ENCODE results near the gene CNR2.
"Not testable (repeated sequence)": the region's sequence is repeated elsewhere in the genome, so short reads cannot be mapped to it uniquely, and the experiment has no call there.

The CNR2 gene

DNA sequence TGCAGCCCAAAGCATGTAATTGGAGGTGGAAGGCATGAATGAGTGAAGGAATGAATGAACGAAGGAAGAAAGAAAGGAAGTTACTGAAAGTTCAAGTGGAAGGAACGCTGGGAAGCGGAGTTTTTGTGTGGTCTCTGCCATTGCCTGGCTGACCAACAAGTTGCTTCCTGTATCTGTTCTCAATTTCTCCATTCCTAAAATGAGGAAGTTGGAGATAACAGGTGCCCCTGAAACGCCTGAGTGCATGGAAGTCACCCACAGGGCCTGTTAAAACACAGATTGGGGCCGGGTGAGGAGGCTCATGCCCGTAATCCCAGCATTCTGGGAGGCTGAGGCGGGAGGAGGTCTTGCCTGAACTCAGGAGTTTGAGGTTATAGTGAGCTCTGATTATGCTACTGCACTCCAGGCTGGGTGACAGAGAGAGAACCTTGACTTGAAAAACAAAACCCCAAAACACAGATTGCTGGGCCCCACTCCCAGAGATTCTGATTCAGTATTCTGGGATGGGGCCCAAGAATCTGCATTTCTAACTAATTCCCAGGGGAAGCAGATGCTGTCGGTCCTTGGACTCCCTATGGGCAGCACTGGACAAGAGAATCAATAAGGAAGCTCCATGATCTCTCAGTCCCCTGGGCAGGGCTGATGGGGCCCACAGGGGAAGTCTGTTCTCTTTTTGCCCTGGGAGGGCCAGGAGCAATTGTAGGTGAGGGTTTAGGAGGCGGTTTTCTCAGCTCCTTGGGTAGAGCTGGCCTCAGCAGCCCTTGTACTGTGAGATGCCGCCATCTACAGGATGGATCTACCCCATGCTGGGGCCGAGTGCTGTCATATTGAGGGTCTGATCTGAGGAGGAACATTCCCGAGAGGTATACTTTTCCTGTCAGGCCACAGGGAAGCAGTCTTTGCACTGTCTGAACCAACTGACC is 3.3 kb upstream of the CNR2 start:
- DNase-seq (ENCODE audit: low read depth), result peak; percentile 67

DNA sequence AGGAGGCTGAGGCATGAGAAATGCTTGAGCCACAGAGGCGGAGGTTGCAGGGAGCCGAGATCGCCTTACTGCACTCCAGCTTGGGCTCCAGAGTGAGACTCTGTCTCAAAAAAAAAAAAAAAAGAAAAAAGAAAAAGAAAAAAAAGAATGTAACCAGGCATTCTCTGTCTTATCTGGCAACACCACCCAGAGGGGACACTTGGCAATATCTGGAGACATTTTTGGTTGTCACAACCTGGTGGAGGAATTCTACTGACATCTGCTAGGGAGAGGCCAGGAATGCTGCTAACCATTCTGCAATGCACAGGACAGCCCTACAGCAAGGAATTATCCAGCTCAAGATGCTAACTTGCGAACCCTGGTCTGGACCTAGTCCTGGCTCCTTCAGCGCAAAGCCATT is 2.3 kb upstream of the CNR2 start:
- no peak for DNase-seq (ENCODE audit: low read depth)

GRCh38 chr1:23914921-23915320 is 1.8 kb upstream of the CNR2 start:
- DNase-seq (ENCODE audit: low read depth), result no peak

DNA sequence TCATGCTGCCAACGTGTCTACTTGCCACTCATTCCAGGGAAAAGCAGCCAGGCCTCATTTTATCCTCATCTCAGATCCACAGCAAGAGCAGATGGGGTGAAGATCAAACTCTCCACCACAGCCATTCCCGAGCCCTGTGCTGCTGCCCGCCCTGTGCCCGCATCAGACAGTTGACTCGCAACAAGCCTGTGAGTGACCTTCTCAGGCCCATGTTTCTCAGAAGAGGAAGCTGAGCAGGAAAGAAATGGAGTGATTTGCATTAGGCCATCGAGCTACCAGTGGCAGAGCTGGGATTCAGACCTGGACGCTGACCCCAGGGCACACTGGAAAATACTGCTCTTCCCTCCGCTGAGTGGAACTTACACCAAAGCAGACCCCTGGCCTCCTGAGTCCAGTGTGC is 1.2 kb downstream of the CNR2 start:
- DNase-seq (ENCODE audit: low read depth), result no peak

DNA sequence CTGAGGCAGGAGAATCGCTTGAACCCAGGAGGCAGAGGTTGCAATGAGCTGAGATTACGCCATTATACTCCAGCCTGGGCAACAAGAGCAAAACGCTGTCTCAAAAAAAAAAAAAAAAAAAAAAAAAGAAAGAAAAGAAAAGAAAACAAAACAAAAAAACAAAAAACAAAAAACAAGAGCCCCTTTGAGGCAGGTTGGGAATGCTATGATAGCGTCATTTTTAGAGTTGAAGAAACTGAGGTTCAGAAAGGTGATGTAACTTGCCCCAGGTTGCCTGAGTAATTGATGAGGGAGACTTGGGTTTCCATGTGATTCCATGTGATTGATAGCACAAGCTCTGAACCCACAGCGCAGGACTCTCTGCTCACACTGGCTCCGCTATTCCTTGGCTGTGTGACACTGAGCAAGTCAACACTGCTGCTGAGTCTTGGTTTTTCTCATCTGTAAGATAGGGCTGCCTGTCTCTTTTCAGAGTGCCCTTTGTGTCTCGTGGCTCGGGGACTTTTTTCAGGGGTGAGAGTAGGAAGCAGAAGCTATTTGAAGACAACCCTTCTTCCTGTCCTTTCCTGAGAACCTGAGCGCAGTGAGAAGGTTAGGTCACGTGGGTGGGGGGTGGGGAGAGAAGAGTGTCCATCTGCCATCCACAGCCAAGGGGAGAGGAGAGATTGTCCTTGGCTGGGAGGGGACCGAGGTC is 2.5 kb downstream of the CNR2 start:
- DNase-seq (ENCODE audit: low read depth), result no peak

DNA sequence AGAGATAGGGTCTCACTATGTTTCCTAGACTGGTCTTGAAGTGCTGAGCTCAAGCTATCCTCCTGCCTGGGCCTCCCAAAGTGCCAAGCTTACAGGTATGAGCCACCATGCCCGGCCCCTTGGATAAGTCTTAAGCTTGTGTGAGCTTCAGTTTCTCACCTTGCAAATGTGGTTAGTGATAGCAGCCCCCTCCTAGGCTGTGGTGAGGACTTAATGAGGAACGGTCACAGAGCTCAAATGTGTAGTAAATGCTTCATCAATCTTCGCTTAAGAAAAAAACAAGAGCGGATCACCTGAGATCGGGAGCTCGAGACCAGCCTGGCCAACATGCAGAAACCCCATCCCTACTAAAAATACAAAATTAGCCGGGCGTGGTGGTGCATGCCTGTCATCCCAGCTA is 3.0 kb downstream of the CNR2 start:
- DNase-seq (ENCODE audit: low read depth), result no peak

- no peak for DNase-seq (ENCODE audit: low read depth)
These were observed 3.8 kb downstream of the CNR2 start for GRCh38 chr1:23909412-23909811.

DNA sequence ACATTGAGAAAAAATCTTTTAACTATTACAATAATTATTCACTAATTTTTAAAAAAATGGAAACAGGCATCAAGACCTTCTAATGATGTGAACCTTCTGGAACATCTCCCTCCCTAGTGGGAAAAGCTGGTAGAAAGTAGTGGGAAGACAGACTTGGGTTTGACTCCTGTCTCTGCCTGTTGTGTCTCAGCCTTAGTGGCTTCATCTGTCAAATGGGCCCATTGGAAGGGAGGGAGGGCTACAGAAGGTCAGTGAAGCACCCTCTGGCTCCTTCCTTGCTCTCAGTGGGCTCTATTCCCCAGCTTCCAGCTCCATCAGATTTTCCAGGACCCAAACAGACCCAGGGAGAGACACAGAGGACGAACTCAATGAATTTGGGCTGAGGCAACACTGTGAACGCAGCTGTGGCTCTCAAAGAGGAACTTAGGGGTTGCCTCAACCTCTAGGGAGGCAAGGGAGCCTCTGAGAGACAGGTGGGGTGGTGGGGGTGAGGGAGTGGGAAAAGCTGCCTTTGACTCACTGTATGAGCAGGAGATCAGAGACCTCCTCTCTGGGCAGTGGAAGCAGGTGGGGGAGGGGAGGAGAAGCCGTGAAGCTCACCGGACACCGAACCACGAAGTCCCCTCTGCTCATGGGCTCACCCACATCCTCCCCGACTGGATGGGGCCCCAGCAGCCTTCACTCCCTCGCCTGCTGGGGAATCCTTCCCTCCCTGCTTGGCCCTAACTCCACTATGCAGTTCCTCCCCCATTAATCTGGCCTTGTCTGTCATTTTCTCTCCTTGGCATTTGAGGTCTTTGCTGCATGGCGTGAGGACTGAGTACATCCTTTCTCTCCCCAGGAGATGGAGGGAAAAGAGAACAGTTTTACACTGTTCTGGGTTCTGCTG is 4.5 kb downstream of the CNR2 start:
- no peak for DNase-seq (ENCODE audit: low read depth)

DNA sequence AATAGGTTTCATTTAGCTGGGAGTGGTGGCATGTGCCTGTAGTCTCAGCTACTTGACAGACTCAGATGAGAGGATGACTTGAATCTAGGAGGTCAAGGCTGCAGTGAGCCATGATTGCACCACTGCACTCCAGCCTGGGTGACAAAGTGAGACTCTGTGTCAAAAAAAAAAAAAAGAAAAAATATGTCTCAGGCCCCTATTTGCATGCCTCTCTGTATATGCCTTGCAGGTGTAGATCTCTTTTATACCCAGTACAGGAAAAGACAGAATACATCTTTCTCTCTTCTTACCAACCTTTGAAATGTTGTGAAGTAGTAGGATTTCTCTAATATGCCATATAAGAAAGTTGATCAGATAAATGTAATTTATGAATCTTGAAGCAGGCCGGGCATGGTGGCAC is 6.4 kb downstream of the CNR2 start:
- DNase-seq (ENCODE audit: low read depth), result no peak

DNA sequence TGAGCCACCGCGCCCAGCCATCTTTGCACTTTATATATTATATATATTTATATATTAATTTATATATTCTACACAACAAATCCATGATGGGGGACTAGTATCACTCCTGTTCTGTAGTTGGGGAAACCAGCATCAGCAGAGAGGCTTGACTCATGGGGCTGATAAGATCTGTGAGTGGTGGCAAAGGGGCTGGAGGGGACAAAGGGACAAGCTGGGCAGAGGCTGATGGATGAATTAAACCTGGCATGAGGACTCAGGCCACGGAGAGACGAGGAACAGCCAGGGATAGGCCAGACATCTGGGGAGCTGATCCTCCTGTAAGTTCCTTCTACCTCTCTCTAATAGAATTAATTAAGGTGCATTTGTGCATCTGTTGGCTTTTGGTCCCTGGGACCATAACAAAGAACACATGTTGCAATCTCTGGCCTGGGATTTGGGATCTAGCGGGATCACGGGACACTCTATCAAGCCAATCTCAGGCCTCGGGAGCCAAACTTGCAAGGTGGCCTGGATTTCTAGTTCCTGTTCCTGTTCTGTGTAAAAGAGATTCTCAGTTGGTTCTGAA is 7.6 kb downstream of the CNR2 start:
- DNase-seq (ENCODE audit: low read depth), result no peak

- DNase-seq (ENCODE audit: low read depth), result no peak
These were observed 8.3 kb downstream of the CNR2 start for GRCh38 chr1:23904748-23905357.

- DNase-seq (ENCODE audit: low read depth), result no peak
These were observed 9.4 kb downstream of the CNR2 start for GRCh38 chr1:23903754-23904153.

DNA sequence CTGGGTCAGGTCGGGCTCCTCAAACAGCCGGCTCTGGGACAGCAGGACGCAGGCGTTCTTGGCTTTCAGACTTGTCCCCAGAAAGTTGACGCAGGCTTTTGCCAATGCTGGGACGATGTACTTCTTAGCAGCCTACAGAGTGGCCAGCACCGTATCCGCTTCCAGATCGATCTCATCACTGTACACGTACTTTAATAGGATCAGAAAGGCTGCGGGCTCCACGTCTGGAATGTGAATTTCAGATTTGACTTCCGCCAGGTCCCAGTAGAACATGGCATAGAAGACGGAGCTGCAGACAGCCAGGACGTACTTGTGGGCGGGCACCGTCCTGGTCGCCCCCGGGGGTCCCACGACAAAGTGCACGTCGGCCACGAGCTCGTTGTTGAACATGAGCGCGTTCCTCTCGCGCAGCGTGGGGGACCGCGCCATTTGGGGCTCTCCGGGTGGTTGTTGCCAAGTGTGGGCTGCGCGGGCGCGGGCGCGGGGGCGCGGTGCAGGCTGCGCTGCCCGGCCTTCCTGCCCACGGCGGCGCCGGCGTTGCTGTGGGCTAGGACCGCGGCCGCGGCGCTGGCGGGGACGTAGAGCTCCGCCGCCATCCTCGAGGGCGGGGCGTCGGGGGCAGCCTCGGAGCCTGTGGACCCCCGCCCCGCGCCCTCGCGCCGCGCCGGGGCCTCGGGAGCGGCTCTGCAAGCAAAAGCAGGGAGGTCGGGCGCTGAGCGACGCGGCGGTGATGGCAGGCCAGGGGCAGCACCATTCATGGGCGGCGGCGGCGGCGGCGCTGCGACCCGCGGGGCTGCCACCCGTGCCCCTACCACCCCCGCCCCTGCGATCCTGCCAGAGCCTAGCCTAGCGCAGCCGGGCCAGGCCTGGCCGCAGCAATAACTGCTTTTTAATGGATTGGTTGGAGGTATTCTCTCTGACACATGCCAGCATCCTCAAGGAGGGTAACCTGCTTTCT is 10.6 kb downstream of the CNR2 start:
- DNase-seq (ENCODE audit: low read depth), result no peak

DNA sequence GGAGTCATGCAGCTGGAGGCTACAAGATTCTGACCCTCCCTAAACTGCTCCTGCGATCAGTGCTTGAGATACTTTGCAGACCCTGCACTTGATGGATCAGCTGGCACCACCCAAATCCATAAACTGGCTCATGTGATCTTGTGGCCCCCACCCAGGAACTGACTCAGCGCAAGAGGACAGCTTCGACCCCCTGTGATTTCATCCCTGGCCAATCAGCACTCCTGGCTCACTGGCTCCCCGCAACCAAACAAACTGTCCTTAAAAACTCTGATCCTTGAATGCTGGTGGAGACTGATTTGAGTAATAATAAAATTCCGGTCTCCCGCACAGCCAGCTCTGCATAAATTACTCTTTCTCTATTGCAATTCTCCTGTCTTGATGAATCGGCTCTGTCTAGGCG is 13.1 kb downstream of the CNR2 start:
- DNase-seq (ENCODE audit: low read depth), result not testable (repeated sequence)

- DNase-seq (ENCODE audit: low read depth), result no peak
These were observed 14.1 kb downstream of the CNR2 start for GRCh38 chr1:23899070-23899469.

DNA sequence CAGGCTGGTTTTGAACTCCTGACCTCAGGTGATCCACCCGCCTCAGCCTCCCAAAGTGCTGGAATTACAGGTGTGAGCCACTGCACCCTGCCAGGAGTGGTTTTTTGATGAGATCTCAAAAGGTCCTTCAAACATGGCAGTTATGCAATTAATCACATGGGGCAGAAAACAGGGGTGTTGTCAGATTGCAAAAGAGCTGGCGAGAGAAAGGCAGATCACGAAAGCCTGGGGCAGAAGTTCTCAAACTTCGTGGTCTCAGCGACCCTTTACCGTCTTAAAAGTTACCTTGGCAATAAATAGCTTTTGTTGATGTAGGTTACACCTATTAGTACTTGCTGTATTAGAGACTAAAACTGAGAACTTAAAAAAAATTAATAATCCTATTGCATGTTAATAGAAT is 16.1 kb downstream of the CNR2 start:
- no peak for DNase-seq (ENCODE audit: low read depth)

GRCh38 chr1:23896491-23896890 is 16.7 kb downstream of the CNR2 start:
- no peak for DNase-seq (ENCODE audit: low read depth)

- DNase-seq (ENCODE audit: low read depth), result no peak
These were observed 17.2 kb downstream of the CNR2 start for GRCh38 chr1:23895993-23896392.

GRCh38 chr1:23895082-23895481 is 18.1 kb downstream of the CNR2 start:
- DNase-seq (ENCODE audit: low read depth), result no peak

DNA sequence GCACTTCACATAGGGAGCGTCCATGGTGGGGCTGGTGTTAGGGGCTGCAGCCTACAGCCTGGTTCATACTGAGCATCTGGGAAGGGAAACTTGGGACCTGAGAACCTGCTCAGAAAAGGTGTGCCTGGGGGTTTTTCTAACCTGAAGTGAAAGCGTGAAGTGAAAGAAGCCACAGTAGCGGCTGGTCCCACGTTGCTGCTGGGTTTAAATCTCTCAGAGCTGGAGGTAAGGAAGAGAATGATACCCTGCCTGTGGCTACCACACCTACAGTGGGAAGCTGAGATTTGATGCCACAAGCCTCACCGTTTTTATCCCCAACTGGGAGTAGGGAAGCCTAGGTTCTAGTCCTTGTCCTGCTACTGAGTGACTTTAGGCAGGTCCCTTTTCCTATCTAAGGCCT is 24.1 kb downstream of the CNR2 start:
- no peak for DNase-seq (ENCODE audit: low read depth)

DNA sequence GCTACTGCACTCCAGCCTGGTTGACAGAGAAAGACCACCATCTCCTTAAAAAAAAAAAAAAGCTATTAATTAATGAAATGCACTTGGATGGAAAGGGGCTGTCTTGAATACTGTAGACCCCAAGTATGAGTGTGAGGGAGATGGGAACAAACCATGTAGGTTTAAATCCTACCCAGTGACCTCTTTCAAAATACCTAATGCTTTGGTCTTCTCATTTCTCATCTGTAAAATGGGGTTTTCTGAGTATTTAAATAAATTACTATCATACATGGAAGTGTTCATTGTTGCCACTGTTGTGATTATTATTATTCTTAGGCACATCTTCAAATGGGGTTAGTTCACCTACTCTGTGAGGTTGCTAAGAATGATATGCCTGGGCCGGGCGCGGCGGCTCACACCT is 27.9 kb downstream of the CNR2 start:
- DNase-seq (ENCODE audit: low read depth), result no peak
